Medulla oblongata (tissue), 1 donor: ENCODE data around the gene SLC16A3.
"Not testable (repeated sequence)": the region's sequence is repeated elsewhere in the genome, so short reads cannot be mapped to it uniquely, and the experiment has no call there.

Experiments
- DNase-seq: peaks from one replicate; pipeline ENCODE4 v3.0.0-alpha.2; 2015; ENCODE audit errors: extremely low spot score

The SLC16A3 gene

DNA sequence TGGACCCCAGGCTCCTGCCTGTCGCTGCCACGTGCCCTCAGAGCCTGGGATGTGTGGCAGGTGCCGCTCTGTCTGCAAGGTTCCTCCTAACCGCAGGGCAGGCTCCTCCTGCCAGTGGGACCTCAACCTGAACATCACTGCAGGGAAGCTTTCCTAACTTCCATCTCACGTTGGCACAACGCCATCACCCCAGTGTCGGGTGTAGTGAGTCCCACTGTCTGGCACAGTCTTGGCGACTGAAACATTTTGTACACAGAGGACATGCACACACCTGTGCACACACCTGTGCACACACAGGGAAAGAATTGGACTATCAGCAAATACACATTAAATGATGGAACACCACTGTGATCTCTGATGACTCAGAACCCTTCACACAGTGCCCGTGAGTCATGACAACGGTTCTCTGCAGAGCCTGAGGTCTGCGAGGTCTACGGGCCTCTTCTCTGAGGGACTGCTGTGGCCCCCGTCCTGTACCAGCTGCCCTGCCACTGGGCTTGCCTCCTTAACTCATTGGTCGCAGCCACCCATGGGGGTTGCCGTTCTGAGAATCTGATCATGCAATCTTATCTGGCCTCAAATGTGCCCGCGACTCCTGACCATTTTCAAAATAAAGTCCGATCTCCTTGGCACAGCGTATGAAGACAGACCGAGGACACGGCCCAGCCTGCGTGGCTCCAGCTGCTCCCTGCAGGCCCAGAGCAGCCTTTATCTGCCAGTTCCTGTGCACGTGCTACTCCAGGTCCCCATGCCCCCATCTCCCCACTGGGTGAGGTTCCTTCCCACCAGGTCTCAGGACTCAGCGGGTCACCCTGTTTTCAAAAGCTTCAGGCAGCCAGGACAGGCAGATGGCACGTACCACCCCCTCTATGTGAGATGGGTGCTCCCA, 23.8 kb upstream of the SLC16A3 start:
- DNase-seq = no peak

DNA sequence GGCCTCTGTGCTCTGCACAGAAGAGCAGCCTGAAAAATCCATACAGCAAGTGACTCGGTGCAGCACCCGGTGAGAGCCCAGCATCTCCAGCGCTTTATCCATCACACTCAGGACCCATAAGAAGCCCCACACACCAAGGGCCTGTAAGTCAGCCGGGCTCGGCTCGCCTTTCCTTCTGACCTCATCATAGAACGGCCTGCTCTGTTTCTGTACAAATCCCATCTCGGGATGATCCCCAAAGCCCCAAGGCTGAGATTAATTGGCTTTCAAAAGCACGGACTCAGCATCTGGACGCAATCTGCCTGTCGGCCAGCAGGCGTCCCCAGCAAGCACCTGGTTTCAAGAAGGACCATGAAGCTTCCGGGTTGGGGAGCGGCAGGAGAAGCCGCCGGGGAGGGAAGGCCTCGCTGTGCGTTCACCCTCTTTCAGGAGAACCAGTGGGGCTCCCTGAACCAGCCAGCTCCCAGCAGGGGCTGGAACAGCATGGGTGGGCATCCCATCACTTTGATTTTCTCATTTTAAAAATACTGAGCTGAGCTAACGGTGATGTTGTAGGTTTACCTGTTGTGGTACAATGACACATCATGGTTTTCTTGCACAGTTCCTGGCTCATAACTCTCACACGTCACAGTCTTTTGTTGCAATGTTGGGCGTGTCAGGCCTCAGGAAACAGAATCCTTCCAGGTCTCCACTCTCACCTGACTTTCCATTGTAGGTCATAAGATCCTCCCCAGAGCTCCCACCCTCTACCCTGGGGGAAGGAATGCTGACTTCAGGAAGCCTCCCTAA, 22.9 kb upstream of the SLC16A3 start:
- peak; percentile 87 for DNase-seq

DNA sequence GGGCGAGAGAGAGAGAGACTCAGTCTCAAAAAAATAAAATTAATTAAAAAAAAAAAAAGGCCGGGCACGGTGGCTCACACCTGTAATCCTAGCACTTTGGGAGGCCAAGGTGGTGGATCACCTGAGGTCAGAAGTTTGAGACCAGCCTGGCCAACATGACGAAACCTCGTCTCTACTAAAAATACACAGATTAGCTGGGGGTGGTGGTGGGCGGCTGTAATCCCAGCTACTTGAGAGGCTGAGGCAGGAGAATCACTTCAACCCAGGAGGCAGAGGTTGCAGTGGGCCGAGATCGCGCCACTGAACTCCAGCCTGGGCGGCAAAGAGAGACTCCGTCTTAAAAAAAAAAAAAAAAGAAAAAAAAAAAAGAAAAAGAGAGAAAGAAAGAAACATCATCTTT, 18.2 kb upstream of the SLC16A3 start:
- not testable (repeated sequence) for DNase-seq

DNA sequence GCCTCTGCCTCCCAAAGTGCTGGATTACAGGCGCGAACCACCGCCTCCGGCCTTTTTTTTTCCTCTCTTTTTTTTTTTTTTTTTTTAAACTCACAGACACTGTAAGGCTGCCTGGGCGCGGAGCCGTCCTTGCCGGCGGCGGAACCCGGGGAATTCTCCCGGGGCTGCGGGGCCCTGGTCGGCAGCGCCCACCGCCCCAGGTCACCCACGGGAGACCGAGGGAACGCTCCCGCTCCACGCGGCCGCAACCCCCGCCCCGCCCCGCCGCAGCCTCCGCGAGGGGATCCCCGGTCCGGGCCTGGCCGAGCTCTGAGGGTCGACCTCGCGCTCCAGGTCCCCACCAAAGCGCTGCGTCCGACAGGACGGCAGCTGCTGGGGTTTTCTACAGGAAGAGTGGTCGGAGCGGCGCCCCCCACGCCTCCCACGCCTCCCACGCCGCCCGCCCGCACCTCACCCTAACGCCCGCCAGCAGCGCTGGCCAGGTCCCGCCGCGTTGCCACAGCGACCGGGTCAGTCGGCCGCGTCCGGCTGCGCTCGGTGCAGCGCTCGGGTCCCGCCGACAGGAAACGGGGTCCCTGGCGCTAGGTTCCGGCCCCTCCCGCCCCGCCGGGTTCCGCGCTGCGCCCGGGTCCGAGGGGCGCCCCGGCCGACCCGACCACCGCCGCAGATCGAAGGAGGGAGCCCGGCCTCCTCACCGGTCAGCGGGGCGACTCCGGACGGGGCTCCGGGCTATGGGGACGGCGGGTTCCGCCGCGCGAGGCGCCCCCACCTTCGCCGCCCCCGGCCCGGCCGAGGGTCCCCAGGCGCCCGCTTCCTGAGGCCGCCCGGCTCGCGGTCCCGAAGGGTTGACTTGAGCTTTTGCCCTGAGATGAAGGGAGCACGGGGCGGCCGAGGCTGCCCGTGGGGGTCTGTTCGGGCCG, 16.3 kb upstream of the SLC16A3 start, which contains the start of gene CCDC57:
Gene CCDC57 (minus strand): TSS at position 512 of the 920 bp plus-strand sequence. CDS start 10,898 bp downstream, outside the sequence.
- peak; percentile 69 for DNase-seq

DNA sequence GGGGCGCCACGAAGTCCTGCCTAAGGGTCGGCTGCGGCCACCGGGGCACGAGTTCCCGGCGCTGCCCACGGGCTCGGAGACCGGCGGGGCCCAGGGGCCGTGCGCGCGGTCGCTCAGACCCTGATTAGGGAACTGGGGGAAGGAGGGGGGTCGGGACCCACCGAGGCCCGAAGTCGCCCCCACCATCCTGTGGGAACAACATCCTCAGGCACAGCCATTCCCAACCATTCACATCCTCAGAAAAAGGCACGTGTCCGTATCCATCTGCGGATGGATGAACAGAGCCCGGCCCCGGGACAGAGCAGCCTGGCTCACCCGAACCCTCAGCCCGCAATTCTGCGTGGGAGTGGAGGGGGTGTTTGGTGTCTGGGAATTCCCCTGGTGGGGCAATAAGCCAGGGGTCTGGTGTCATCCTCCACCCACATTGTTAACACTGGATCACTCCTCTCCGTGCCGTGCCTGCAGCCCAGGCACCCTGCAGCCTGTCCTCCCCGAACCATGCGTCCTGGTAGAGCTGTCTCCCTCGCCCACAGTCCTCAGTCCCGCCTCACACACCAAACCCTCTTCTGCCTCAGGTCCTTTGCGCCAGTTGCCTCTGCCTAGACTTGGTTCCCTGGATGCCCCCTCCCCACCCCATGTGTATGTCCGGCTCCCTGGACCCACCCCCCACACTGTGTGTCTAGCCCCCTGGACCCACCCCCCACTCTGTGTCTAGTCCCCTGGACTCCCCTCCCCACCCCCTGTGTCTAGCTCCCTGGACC, 15.4 kb upstream of the SLC16A3 start:
- DNase-seq = peak; percentile 65

DNA sequence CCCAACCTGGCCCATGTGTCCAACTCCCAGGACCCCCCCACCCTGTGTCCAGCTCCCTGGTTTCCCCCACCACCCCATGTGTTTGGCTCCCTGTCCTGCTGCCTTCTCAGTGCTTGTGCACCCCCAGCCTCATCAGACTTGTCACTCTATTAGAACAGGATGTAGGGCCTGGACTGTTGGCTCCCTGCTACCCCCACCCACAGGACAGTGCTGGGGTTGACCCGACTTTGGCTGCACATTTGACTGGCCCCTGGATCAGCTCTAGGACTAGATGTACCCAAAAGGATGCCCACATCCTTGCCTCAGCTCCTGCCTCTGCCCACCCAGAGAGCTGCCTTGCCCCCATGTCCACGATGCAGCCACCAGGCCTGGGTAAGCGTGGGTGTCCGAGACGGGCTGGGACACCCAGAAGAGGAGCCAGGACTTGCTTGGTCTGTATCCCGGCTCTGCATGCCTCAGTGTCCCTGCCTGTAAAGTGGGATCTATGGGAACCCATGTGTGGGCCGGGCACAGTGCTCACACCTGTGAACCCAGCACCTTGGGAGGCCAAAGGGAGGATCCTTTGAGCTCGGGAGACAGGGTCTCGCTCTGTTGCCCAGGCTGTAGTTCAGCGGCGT, 14.7 kb upstream of the SLC16A3 start:
- DNase-seq = no peak

DNA sequence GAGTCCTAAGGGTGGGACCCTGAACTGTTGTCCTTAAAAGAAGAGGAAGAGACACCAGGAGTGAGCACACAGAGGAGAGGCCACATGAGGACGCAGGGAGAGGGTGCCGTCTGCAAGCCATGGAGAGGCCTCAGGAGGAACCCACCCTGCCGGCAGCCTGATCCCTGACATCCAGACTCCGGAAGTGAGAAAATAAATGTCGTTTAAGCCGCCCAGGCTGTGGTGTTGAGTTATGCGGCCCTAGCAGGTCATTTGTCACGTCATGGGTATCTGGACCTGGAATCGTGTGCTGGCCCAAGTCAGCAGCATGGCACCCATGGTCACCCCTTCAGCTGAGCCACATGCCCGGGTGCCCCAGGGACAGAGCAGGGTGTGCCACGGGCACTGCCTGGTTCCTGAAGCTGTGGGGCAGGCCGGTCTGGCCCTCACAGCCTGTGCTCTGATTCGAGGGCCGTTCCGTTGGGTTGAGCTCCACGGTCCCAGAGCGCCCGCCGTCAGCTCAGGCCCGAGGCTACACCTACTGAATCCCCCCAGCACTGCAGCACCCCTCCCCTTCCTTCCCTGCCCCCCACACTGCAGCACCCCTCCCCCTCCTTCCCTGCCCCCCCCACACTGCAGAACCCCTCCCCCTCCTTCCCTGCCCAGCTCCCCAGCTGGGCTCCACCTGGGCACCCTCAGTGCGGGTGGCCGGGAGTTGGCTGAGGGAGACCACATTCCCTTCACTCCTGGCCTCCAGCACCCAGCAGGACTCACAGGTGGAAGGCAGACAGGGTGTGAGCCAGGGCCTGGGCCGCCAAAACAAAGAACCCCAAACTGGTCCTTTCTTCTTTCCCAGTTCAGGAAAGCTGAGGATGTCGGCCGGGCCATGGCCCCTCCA, 13.5 kb upstream of the SLC16A3 start:
- no peak for DNase-seq

DNA sequence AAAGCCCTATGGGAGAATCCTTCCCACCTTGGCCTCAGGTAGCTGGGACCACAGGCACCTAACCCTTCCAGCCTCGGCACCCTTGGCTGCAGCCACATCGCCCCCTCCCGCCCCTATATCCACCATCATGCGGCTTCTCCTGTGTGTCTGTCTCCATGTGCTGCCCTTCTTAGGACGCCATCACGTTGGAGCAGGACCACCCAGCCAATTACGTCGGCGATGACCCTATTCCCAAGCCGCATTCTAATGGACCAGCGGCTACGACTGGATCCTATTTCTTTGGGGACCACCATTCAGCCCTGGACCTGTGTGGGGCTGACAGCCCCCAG, 12.9 kb upstream of the SLC16A3 start:
- DNase-seq = no peak

DNA sequence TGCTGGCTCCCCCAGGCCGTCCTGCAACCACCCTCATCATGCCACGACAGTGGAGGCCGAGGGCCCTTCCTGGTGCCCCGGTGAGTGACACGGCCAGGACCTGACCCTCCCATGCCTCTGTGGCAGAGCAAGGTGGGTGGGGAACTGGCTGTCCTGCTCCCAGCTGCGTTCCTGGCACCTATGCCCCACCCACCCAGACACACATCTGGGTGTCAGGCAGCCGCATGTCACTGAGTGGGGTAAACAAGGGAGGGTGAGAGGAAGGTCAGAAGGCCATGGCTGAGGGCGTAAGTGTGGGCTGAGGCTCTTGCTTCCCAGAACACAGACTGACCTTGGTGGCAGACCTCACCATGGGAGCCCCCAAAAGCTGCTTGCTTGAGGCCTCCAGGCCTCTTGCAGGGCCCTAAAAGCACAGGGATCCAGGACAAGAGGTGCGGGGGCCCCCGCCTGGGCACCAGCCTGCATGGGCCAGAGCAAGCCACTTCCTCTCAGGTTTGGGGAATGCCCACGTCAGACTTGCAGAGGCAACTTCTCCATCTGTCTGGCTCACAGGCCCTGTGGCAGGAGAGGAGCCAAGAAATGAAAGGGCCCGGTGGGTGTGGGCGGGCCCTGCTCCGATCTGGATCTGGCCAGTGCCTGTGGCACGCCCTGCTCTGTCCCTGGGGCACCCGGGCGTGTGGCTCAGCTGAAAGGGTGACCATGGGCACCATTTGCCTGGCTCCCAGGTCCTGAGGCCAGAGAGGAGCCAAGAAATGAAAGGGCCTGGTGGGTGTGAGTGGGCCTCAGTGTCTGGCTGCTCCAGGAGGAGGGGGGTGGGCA, 12.3 kb upstream of the SLC16A3 start:
- peak; percentile 88 for DNase-seq

DNA sequence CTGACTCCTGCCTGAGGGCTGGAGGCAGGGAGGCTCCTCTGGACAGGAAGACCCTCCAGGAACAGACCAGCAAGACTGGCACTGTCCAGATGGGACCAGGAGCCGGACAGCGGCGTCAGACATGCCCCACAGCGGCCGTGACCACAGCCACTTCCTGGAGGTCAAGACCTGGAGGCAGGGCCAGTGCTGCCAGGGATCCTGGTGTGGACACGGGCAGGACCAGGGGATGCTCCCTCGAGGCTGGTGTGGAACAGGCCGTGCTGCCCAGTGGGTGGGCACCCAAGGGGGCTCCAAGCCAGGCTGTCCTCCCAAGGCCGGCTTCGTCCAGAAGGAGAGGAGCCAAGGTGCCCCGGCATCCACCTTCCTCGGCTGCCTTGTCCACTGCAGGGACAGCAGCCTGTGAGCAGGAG, 11.7 kb upstream of the SLC16A3 start:
- peak; percentile 45 for DNase-seq

DNA sequence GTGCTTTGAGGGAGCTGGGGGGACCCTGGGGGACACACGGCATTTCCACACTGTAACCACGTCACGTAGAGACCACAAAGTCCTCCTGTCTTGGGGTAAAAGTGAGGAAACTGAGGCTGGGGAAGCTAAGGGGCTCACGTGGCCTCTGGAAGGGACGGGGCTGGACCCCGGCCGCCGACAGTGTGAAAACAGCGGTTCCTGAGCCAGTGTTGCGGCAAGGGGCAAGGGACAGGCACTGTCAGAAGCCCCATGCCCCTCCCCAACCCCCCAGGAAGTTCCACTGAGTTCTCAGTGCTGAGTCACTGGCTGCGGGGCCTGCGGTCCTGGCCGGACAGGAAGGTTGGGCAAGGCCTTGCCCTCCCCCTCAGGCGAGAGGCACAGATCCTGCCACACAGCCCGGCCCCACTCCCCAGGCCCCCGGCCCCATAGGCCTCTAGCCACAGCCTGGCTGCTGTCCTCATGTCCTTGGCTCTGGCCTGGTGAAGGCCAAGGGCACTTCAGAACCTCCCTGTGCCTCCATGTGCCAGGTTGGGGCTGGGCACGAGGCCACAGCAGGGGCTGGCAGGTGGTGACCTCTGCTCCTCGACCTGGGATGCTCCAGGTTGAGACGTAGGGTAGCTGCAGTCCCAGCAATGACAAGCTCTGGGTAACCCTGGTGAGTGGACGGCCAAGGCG, 11.2 kb upstream of the SLC16A3 start:
- peak; percentile 54 for DNase-seq

DNA sequence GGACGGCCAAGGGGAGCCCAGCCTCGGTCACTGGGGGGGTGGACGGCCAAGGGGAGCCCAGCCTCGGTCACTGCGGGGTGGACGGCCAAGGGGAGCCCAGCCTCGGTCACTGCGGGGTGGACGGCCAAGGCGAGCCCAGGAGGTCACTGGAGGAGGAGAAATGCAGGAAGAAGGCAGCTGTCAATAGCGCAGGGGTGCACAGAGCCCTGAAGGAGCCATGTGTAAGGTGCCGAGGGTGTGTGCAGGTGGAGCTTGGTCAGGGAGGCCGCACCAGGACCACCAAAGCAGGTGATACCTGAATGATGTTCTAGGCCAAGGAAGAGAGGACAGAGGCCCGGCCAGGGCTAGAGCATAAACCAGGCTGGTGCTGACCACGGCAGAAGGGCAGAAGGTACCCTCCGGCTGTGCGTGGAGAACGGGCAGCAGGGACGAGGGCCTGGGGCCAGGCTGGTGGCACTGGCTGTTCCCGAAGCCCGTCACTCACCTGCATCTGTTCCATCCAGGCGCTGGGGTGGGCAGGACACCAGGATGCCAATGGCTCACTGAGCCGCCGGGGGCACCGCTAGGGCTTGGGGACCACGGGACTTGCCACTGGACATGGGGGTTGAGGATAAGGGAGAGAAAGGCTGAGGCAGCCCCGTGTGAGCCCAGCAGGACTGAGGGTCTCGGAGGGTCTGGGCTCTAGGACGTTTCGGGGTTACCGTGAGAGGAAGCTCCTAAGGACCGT, 10.3 kb upstream of the SLC16A3 start:
- no peak for DNase-seq

DNA sequence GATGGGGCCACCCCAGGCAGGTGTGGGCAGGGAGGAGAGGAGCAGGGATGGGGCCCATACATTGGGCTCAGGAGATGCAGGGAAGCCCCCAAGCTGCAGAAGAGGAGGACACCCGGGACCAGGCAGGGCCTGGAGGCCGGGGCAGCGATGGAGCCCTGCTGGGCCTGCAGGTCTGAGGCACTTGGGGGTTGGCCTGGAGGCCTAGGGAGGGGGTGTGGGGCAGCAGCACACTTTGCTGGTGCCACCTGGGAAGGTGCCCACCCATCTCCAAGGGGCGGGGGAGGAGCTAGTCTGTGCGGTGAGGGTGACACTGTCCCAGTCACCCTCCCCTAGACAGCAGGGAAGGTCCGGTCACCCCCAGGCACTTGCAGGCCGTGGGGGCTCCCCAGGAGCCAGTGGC, 9.8 kb upstream of the SLC16A3 start:
- no peak for DNase-seq

DNA sequence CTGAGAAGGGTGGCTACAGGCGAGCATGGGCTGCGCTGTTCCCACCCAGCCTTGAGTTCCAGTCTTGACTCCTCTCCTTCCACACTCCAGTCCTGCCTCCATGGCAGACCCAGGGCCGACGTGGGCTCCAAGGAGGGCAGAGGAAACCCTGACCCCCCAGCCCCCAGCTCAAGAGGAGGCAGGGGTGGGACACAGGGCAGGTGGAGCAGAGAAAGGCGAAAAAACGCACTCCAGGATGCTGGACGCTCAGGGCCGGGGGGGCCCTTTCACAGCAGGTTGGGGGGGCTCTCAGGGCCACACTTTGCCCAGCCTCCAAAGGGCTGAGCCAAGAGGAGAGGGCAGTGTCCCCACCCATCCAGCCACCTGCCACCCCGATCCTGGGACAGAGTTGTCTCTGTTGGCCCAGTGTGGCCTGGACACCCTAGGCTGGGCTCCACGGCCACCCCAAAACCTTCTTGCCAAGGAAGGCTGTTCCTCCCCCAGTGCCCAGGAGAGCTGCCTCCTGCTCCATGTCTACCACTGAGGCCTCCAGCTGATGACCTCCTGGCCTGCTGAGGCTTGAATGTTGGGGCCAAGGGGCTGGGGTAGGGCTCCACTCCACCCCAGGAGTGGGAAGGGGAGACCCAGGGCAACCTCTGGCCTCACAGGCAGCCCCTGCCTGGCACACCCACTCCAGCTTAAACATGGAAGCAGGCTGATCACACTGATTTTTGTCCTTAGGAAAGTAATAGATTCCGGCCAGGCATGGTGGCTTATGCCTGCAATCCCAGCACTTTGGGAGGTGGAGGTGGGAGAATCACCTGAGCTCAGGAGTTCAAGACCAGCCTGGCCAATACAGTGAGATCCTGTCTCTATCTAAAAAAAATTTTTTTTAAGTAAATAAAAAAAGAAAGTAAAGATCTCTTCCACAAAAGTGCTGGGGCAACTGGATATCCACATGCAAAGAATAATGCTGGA, 8.8 kb upstream of the SLC16A3 start:
- DNase-seq = no peak

DNA sequence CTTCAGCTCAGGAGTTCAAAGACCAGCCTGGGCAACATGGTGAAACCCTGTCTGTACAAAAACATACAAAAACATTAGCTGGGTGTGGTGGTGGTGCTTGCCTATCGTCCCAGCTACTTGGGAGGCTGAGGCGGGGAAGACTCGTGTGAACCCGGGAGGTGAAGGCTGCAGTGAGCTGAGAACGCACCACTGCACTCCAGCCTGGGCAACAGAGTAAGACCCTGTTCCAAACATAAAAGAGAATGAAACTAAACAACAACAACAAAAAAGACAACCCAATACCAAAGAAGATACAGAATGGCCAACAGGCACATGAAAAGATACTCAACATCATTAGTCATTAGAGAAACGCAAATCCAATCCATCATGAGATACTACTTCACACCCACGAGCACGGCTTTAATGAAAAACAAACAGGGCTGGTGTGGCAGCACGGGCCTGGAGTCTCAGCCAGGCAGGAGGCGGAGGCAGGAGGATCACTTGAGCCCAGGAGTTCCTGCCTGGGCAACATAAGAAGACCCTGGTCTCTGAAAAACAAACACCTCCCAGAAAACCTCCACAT, 7.4 kb upstream of the SLC16A3 start:
- DNase-seq = no peak

DNA sequence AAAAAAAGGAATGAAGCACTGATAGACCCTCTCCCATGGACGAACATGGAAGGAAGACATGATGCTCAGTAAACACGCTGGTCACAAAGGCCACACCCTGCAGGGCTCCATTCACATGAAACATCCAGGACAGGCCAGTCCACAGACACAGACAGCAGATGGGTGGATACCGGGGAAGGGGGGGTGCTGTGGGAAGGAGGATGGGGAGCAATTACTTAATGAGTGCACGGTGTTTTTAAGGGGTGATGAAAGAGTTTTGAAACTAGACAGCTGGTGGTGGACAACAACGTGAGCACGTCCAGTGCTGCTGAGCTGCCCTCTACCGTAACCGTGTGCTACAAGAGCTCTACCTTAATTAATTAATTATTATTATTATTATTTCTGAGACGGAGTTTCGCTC, 6.0 kb upstream of the SLC16A3 start:
- DNase-seq = no peak
